ENCODE measurements around the gene HID1.
"Not testable (repeated sequence)": the region's sequence is repeated elsewhere in the genome, so short reads cannot be mapped to it uniquely, and the experiment has no call there.

DNA sequence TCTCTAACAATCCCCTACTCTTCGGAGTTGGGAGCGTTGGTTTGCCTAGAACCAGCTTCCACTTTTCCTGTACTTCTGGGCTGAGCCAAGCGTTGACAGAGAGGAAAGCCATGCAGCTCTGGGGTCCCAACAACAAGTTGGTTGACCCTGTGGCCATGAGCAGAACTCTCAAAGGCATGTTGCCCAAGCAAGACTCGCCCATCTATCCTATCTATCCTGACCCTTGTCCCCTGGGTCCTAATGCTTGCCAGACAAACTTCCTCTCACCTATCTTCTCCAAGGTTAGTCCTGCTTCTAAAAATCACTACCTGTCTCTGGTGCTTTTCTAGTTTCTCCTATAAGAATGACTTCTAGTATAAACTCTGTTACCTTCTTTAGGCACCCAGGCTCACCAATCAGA lies 63.5 kb downstream of the HID1 start:
- TF ChIP-seq MXI1 (IDR thresholded peaks at IDR 0.05; ENCODE audit: borderline replicate concordance, low read depth, low read length); POLR2A (IDR thresholded peaks at IDR 0.05; ENCODE audit: low read depth, low read length); MAFK (IDR thresholded peaks at IDR 0.05; ENCODE audit: low read depth, low read length); CEBPB (IDR thresholded peaks at IDR 0.05; ENCODE audit: low read depth, low read length); NFE2L2 (IDR thresholded peaks at IDR 0.05; ENCODE audit: low read depth, low read length); RCOR1 (IDR thresholded peaks at IDR 0.05; ENCODE audit: insufficient replicate concordance, low read length); MAZ (IDR thresholded peaks at IDR 0.05; ENCODE audit: borderline replicate concordance, low read depth, low read length); RAD21 (IDR thresholded peaks at IDR 0.05; ENCODE audit: low read length); FOS (IDR thresholded peaks at IDR 0.05; ENCODE audit: low read depth, low read length): not testable (repeated sequence)
- TF ChIP-seq, protein P1, sequence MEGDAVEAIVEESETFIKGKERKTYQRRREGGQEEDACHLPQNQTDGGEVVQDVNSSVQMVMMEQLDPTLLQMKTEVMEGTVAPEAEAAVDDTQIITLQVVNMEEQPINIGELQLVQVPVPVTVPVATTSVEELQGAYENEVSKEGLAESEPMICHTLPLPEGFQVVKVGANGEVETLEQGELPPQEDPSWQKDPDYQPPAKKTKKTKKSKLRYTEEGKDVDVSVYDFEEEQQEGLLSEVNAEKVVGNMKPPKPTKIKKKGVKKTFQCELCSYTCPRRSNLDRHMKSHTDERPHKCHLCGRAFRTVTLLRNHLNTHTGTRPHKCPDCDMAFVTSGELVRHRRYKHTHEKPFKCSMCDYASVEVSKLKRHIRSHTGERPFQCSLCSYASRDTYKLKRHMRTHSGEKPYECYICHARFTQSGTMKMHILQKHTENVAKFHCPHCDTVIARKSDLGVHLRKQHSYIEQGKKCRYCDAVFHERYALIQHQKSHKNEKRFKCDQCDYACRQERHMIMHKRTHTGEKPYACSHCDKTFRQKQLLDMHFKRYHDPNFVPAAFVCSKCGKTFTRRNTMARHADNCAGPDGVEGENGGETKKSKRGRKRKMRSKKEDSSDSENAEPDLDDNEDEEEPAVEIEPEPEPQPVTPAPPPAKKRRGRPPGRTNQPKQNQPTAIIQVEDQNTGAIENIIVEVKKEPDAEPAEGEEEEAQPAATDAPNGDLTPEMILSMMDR (conservative IDR thresholded peaks at IDR 0.05; ENCODE audit: low read depth, low read length) = not testable (repeated sequence)
- TF ChIP-seq, protein P2, sequence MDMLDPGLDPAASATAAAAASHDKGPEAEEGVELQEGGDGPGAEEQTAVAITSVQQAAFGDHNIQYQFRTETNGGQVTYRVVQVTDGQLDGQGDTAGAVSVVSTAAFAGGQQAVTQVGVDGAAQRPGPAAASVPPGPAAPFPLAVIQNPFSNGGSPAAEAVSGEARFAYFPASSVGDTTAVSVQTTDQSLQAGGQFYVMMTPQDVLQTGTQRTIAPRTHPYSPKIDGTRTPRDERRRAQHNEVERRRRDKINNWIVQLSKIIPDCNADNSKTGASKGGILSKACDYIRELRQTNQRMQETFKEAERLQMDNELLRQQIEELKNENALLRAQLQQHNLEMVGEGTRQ (IDR thresholded peaks at IDR 0.05; ENCODE audit: low read depth, low read length) = not testable (repeated sequence)
